HCT116 (cell line): ENCODE data around the gene ZNF775. TPM values are rescaled to one million over a fixed set of nuclear protein-coding genes. Genes with fewer than 3 reads are reported as not detected.

ENCODE experiments used
- ATAC-seq: fragments of 200-7000 bp; cut with Tn5 transposase; 2 replicates; pipeline ENCODE4 v1.9.1; 2020; ENCODE audit warnings: mild to moderate bottlenecking, moderate library complexity
- BruUV-seq: library from RNA; stranded (reverse); fragments of 400-500 nt; replicated peaks from 2 replicates; lab custom pipeline; 2021; lab: Mats Ljungman, UMichigan
- CTCF ChIA-PET: fragments of 300-600 bp; sonication (Branson Sonifier 250); formaldehyde crosslinking; loops from one replicate; lab custom pipeline; 2021; ENCODE audit warnings: antibody characterized with exemption; lab: Charles Lee
- POLR2A ChIA-PET: fragments of 300-600, 350-600 bp; sonication (Branson Sonifier 250); formaldehyde crosslinking; loops from one replicate; lab custom pipeline; 2021; ENCODE audit warnings: antibody characterized with exemption; lab: Charles Lee
- RAD21 ChIA-PET, 2 experiments: fragments of 300-600 bp; sonication (Branson Sonifier 250); formaldehyde crosslinking; loops; one replicate each; lab custom pipeline; 2023; ENCODE audit warnings: low total read pairs in 2 of 2; ENCODE audit not compliant: uncharacterized antibody in 2 of 2, unreplicated experiment in 2 of 2, low non-redundant PET in 1 of 2; lab: Charles Lee
- DNase-seq: peaks from one replicate; pipeline ENCODE4 v3.0.0-alpha.2; 2010; ENCODE audit warnings: low read depth, low spot score
- H2AFZ ChIP-seq: fragments of 200-600 bp; shearing (Covaris generic), sonication (generic); 2 replicates; pipeline ENCODE4 v1.6.1; 2017; ENCODE audit warnings: low read depth, mixed run types, mixed read lengths, antibody characterized with exemption, low read length; ENCODE audit not compliant: poor library complexity, severe bottlenecking
- H3K27ac ChIP-seq: 2 replicates; pipeline ENCODE4 v1.5.1; 2012; ENCODE audit warnings: low read depth, low read length
- H3K27me3 ChIP-seq: fragments of 200-600 bp; sonication (generic); 2 replicates; pipeline ENCODE4 v1.6.1; 2016; ENCODE audit warnings: mixed run types, low read length, mixed read lengths; ENCODE audit not compliant: insufficient read depth
- H3K36me3 ChIP-seq, 2 experiments: fragments of 200-500 bp in 1 of 2; fragments of 200-600 bp in 1 of 2; sonication (Bioruptor generic) in 1 of 2; sonication (generic) in 1 of 2; 2 replicates each; pipeline versions ENCODE4 v1.5.1 to v1.6.1; 2014 to 2016; ENCODE audit warnings: low read length in 2 of 2, inconsistent platforms in 1 of 2, mixed read lengths in 1 of 2, mixed run types in 1 of 2; ENCODE audit not compliant: insufficient read depth in 2 of 2, control insufficient read depth in 1 of 2
- H3K4me1 ChIP-seq, 2 experiments: fragments of 200-600 bp in 1 of 2; sonication (generic) in 1 of 2; 2 replicates each; pipeline versions ENCODE4 v1.5.1 to v1.6.1; 2012 to 2017; ENCODE audit warnings: low read length in 2 of 2, inconsistent platforms in 1 of 2, mild to moderate bottlenecking in 1 of 2, mixed read lengths in 1 of 2, mixed run types in 1 of 2, moderate library complexity in 1 of 2; ENCODE audit not compliant: insufficient read depth in 2 of 2, control insufficient read depth in 1 of 2
- H3K4me2 ChIP-seq: fragments of 200-600 bp; sonication (generic); 2 replicates; pipeline ENCODE4 v1.6.1; 2017; ENCODE audit warnings: mixed run types, low read length, mixed read lengths
- H3K4me3 ChIP-seq, 2 experiments: fragments of 200-600 bp in 1 of 2; sonication (generic) in 1 of 2; replicated peaks in 1 of 2; 2 replicates each; pipeline ENCODE4 v1.5.1; 2011 to 2016; ENCODE audit warnings: low read length in 2 of 2, control low read depth in 1 of 2, low read depth in 1 of 2, mild to moderate bottlenecking in 1 of 2, mixed read lengths in 1 of 2, mixed run types in 1 of 2
- H3K79me2 ChIP-seq: fragments of 200-600 bp; sonication (generic); 2 replicates; pipeline ENCODE4 v1.6.1; 2017; ENCODE audit warnings: mild to moderate bottlenecking, mixed run types, low read length, moderate library complexity, mixed read lengths; ENCODE audit not compliant: insufficient read depth
- H3K9ac ChIP-seq: fragments of 200-600 bp; sonication (generic); 2 replicates; pipeline ENCODE4 v1.6.1; 2016; ENCODE audit warnings: low read length, mixed read lengths
- H3K9me2 ChIP-seq: fragments of 200-600 bp; sonication (generic), shearing (Covaris generic); 2 replicates; pipeline ENCODE4 v1.6.1; 2017; ENCODE audit warnings: mixed run types, mild to moderate bottlenecking, moderate library complexity; ENCODE audit not compliant: insufficient read depth
- H3K9me3 ChIP-seq, 2 experiments: fragments of 200-500 bp in 1 of 2; fragments of 200-600 bp in 1 of 2; sonication (Bioruptor generic) in 1 of 2; sonication (generic) in 1 of 2; 2 replicates each; pipeline ENCODE4 v1.6.1; 2014 to 2017; ENCODE audit warnings: low read length in 2 of 2, mixed read lengths in 2 of 2, inconsistent platforms in 1 of 2, low read depth in 1 of 2, mild to moderate bottlenecking in 1 of 2, mixed run types in 1 of 2, moderate library complexity in 1 of 2; ENCODE audit not compliant: control insufficient read depth in 1 of 2, insufficient read depth in 1 of 2
- H4K20me1 ChIP-seq: fragments of 200-600 bp; sonication (generic), shearing (Covaris generic); 2 replicates; pipeline ENCODE4 v1.6.1; 2017; ENCODE audit warnings: mixed run types, mild to moderate bottlenecking, moderate library complexity; ENCODE audit not compliant: insufficient read depth
- CBX3 ChIP-seq: IDR thresholded peaks from 2 replicates; pipeline ENCODE4 v1.6.1; 2012; ENCODE audit warnings: low read depth
- EGR1 ChIP-seq: IDR thresholded peaks from 2 replicates; pipeline ENCODE4 v1.6.1; 2012; ENCODE audit warnings: low read depth
- EZH2 ChIP-seq: fragments of 200-600 bp; sonication (generic); IDR thresholded peaks from 2 replicates; pipeline ENCODE4 v1.6.1; 2017; ENCODE audit warnings: antibody characterized with exemption, mixed run types
- POLR2A ChIP-seq: IDR thresholded peaks from 2 replicates; pipeline ENCODE4 v1.7.0; 2011; ENCODE audit warnings: borderline replicate concordance; ENCODE audit not compliant: insufficient read depth, insufficient read length; ENCODE audit errors: extremely low read depth
- POLR2AphosphoS5 ChIP-seq: IDR thresholded peaks from 2 replicates; pipeline ENCODE4 v1.6.1; 2011; ENCODE audit warnings: mild to moderate bottlenecking, low read depth, low read length, moderate library complexity
- REST ChIP-seq: IDR thresholded peaks from 2 replicates; pipeline ENCODE4 v1.6.1; 2012; ENCODE audit warnings: low read depth
- SP1 ChIP-seq: IDR thresholded peaks from 2 replicates; pipeline ENCODE4 v1.6.1; 2012; ENCODE audit warnings: low read depth
- YY1 ChIP-seq: IDR thresholded peaks from 2 replicates; pipeline ENCODE4 v1.6.1; 2011; ENCODE audit warnings: low read length, low read depth, moderate library complexity, mild to moderate bottlenecking; ENCODE audit not compliant: insufficient replicate concordance; ENCODE audit errors: extremely low read depth
- intact Hi-C: fragments of 100-400 bp; cut with micrococcal nuclease; formaldehyde crosslinking; loops from 2 replicates; pipeline ENCODE4 v1.10.0; 2022
- total RNA-seq: library from RNA; stranded (reverse); gene quantifications from one replicate; pipeline ENCODE4 v1.2.1, GENCODE V29; 2021; ENCODE audit not compliant: unreplicated experiment
- TF ChIP-seq, protein P1 (sequence below): IDR thresholded peaks from 2 replicates; pipeline ENCODE4 v1.6.1; 2012
- TF ChIP-seq, protein P2 (sequence below): IDR thresholded peaks from 2 replicates; pipeline ENCODE4 v1.6.1; 2012

ZNF775 gene
- total RNA-seq, 1 experiment from 2014 or later = 4.5 TPM

GRCh38 chr7:150342121-150342408 lies 37.1 kb upstream of the ZNF775 start:
- no peaks in the 10 kb centered on the region for H3K27me3 ChIP-seq
- H3K4me1 ChIP-seq = no peaks in the 10 kb centered on the region
- no peak overlapping the region for H3K27ac ChIP-seq
- H3K9ac ChIP-seq = no peak overlapping the region
- H3K36me3 ChIP-seq = no peaks in the 10 kb centered on the region
- H3K4me2 ChIP-seq = no peak overlapping the region
- H2AFZ ChIP-seq = no peak overlapping the region
- RAD21 ChIA-PET = no interaction called here
- intact Hi-C loops = no loop called here
- no peak for DNase-seq
- no peaks in the 10 kb centered on the region for H3K79me2 ChIP-seq
- no peaks in the 10 kb centered on the region for H3K9me2 ChIP-seq
- no peak overlapping the region for H3K4me3 ChIP-seq
- H4K20me1 ChIP-seq = no peaks in the 10 kb centered on the region
- H3K9me3 ChIP-seq = no peaks in the 10 kb centered on the region
- TF ChIP-seq CBX3 (no peak), POLR2A (no peak), YY1 (no peak)
- TF ChIP-seq, protein P1, sequence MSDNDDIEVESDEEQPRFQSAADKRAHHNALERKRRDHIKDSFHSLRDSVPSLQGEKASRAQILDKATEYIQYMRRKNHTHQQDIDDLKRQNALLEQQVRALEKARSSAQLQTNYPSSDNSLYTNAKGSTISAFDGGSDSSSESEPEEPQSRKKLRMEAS = no peak
- TF ChIP-seq, all 23 proteins: peak for 0
- ChIA-PET POLR2A (no interaction called here), CTCF (no interaction called here)
- BruUV-seq = no TSS peak
- ATAC-seq = no peak

- POLR2A ChIA-PET = no interaction called here
- no peak overlapping the region for H3K4me3 ChIP-seq
- H3K9me3 ChIP-seq = no peaks in the 10 kb centered on the region
- RAD21 ChIA-PET = no interaction called here
- H3K9me2 ChIP-seq = no peaks in the 10 kb centered on the region
- H2AFZ ChIP-seq = no peak overlapping the region
- no peak overlapping the region for H3K27ac ChIP-seq
- no peak overlapping the region for H3K4me2 ChIP-seq
- no peak overlapping the region for H3K9ac ChIP-seq
- ATAC-seq (no peak), DNase-seq (no peak)
- intact Hi-C loops = no loop called here
- H3K79me2 ChIP-seq = no peaks in the 10 kb centered on the region
- BruUV-seq = no TSS peak
- no peak for TF ChIP-seq EZH2
- no peak for TF ChIP-seq REST
- no peak for TF ChIP-seq EGR1
- TF ChIP-seq, protein P1 = no peak
- TF ChIP-seq CBX3 = no peak
- no peak for TF ChIP-seq POLR2AphosphoS5
- TF ChIP-seq, protein P2, sequence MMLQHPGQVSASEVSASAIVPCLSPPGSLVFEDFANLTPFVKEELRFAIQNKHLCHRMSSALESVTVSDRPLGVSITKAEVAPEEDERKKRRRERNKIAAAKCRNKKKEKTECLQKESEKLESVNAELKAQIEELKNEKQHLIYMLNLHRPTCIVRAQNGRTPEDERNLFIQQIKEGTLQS = no peak
- TF ChIP-seq SP1 = no peak
- no peaks in the 10 kb centered on the region for H3K4me1 ChIP-seq
- H3K36me3 ChIP-seq = no peaks in the 10 kb centered on the region
- CTCF ChIA-PET = no interaction called here
- no peaks in the 10 kb centered on the region for H3K27me3 ChIP-seq
- no peaks in the 10 kb centered on the region for H4K20me1 ChIP-seq
Measured at GRCh38 chr7:150343225-150343624, 35.9 kb upstream of the ZNF775 start.
